Esophagus (tissue), 2 donors: Measurements from ENCODE around the gene PRKAB2. TPM values are rescaled to one million over a fixed set of nuclear protein-coding genes. Genes with fewer than 3 reads are reported as not detected.
"Not testable (repeated sequence)": the region's sequence is repeated elsewhere in the genome, so short reads cannot be mapped to it uniquely, and the experiment has no call there.

ENCODE experiments used
- H3K27ac ChIP-seq, 2 donors: one replicate each; pipeline ENCODE4 v1.5.1; 2013; ENCODE audit warnings: low read depth in 2 of 2, mild to moderate bottlenecking in 2 of 2, inconsistent platforms in 1 of 2, low read length in 1 of 2, moderate library complexity in 1 of 2
- H3K27me3 ChIP-seq, 2 donors: one replicate each; pipeline ENCODE4 v1.6.1; 2013; ENCODE audit warnings: low read length in 2 of 2, control low read depth in 1 of 2, mild to moderate bottlenecking in 1 of 2; ENCODE audit not compliant: insufficient read depth in 2 of 2, control insufficient read depth in 1 of 2
- H3K36me3 ChIP-seq, 2 donors: one replicate each; pipeline ENCODE4 v1.6.1; 2013; ENCODE audit warnings: low read length in 1 of 2; ENCODE audit not compliant: control insufficient read depth in 2 of 2, insufficient read depth in 2 of 2
- H3K4me1 ChIP-seq, 2 donors: one replicate each; pipeline ENCODE4 v1.6.1; 2013; ENCODE audit warnings: low read length in 1 of 2; ENCODE audit not compliant: control insufficient read depth in 2 of 2, insufficient read depth in 2 of 2
- H3K4me3 ChIP-seq, 2 donors: one replicate each; pipeline ENCODE4 v1.5.1; 2013; ENCODE audit warnings: low read length in 2 of 2, mild to moderate bottlenecking in 2 of 2, low read depth in 1 of 2, moderate library complexity in 1 of 2
- H3K9me3 ChIP-seq, 2 donors: one replicate each; pipeline ENCODE4 v1.6.1; 2013; ENCODE audit warnings: mild to moderate bottlenecking in 2 of 2, low read depth in 1 of 2, low read length in 1 of 2, moderate library complexity in 1 of 2; ENCODE audit not compliant: control insufficient read depth in 2 of 2, insufficient read depth in 1 of 2
- WGBS, 2 donors: extraction: QIAGEN DNeasy Blood & Tissue Kit; methylation state at CpG; one replicate each; pipeline ENCODE4 v1.1.7; 2013; 5-methylcytosine and 5-hydroxymethylcytosine counted together
- polyA plus RNA-seq, 2 donors: library from polyadenylated mRNA; stranded (reverse); fragments of 200-250 nt; gene quantifications; one replicate each; pipeline ENCODE4 v1.2.3, GENCODE V29; 2013
- donor health status: healthy with polysubstance abuse.
- donor health status: Bipolar disorder and iron deficiency.

Gene PRKAB2
- polyA plus RNA-seq, 2 donors = 4.0 to 4.3 TPM

DNA sequence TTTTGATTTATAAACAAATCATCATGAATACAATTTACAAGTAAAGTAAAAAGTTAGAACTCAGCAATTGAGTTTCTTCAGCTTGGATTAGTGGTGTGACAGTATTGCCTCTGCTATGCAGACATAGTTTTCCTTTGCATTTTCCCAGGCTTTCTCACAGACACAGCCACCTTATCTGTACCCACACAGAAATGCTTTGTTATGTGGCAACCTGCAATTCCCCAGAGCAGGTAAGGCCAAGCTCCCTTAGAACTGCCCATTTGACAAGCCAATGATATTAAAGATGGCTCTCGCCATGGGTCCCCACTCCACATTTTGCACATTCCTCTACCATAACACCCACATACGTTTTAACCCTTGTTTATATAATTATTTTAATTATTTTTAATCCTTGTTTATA, 38.7 kb upstream of the PRKAB2 start:
- Histone ChIP-seq H3K9me3 (no peaks in the 10 kb centered on the region), H3K27me3 (no peaks in the 10 kb centered on the region), H3K4me1 (no peaks in the 10 kb centered on the region), H3K4me3 (no peak overlapping the region), H3K36me3 (peaks cover 0 to 6% of the 10 kb centered on the region in 2 donors), H3K27ac (no peak overlapping the region)
- 64 to 74% methylated on average over 2 of the region's 2 CpGs for WGBS, 2 donors

DNA sequence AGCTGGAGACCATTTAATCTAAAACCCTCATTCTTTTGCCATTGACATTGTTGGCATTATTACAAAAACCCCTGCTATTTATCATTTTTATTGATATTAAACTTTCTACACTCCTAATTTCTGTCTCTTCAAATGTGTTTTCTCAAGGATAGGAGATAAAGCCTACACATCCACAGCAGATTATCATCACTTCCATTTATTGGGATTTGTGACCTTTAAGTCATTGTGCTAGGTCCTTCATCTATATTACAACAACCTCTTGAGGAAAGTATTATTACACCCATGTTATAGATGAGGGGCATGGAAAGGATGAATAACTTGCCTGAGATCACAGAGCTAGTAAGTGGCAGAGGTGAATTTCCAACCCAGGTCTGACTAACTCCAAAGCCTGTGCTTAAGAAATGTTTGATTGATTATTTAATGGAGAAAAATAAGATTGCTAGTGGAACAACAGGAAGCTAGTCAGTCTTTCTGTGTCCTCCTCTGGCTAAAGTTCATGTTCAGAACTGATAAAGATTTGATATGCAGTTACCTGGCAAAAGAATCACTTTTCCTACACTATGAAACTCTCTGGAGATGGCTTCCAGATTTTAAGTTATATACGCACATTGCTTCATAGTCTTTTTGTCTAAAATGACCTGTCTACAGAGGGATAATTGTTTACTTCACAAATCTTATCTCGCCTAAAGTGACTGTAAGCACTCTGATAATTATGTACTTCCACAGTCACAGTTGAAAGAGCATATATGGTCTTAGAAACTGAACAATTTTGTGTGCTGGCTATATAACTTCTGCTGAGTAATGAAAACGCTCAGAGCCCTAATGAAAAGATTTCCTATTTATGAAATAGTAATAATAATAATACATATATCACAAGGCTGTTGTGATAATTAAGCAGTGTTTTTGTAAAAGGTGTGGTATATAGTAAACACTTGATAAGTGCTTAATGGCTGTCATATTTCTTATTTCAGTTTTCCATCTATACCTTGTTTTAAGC, 37.9 kb upstream of the PRKAB2 start:
- H3K27ac ChIP-seq = no peak overlapping the region
- H3K4me1 ChIP-seq = no peaks in the 10 kb centered on the region
- H3K9me3 ChIP-seq = no peaks in the 10 kb centered on the region
- H3K4me3 ChIP-seq = no peak overlapping the region
- H3K36me3 ChIP-seq = peaks cover 0 to 6% of the 10 kb centered on the region in 2 donors
- H3K27me3 ChIP-seq = no peaks in the 10 kb centered on the region
- 74 to 91% methylated on average over 3 of the region's 3 CpGs for WGBS, 2 donors

DNA sequence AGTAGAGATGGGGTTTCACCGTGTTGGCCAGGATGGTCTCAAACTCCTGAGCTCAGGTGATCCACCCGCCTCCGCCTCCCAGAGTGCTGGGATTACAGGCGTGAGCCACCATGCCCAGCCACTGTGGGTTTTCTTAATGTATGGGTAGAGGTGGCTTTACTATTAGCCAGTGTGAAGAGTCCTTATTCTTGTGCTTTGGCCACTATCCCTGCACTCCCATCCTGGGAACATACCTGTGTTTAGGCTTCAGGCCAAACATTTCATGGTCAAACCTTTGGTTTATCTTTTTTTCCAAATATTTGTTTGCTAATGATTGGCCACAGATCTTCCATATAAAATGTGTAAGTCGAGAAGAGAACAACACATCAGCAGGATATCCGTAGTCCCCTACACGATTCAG, 36.3 kb upstream of the PRKAB2 start:
- peaks cover 0 to 6% of the 10 kb centered on the region in 2 donors for H3K36me3 ChIP-seq
- 86 to 96% methylated on average over 7 of the region's 7 CpGs for WGBS, 2 donors
- H3K27me3 ChIP-seq = no peaks in the 10 kb centered on the region
- no peak overlapping the region for H3K27ac ChIP-seq
- no peaks in the 10 kb centered on the region for H3K4me1 ChIP-seq
- H3K4me3 ChIP-seq = no peak overlapping the region
- no peaks in the 10 kb centered on the region for H3K9me3 ChIP-seq

DNA sequence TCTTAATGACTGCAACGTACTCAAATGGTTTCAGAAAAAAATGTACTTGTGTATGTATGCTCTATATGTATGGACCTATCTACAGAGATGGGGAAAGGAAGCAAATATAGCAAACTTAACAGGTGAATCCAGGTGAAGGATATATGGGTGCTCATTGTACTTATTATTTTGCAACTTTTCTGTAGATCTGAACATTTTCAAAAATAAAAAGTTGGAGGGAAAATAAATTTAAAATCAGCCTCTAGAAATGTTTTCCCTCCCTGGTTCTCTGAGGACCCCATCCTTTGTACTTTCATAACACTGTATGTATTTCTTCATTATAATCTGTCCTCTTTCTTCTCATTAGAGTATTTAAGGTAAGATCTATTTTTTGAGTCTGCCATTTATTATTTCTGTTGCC, 34.9 kb upstream of the PRKAB2 start:
- H3K27ac ChIP-seq = no peak overlapping the region
- H3K4me1 ChIP-seq = no peaks in the 10 kb centered on the region
- peaks cover 0 to 6% of the 10 kb centered on the region in 2 donors for H3K36me3 ChIP-seq
- 85 to 92% methylated on average over 1 of the region's 1 CpG for WGBS, 2 donors
- H3K27me3 ChIP-seq = no peaks in the 10 kb centered on the region
- H3K9me3 ChIP-seq = no peaks in the 10 kb centered on the region
- no peak overlapping the region for H3K4me3 ChIP-seq

DNA sequence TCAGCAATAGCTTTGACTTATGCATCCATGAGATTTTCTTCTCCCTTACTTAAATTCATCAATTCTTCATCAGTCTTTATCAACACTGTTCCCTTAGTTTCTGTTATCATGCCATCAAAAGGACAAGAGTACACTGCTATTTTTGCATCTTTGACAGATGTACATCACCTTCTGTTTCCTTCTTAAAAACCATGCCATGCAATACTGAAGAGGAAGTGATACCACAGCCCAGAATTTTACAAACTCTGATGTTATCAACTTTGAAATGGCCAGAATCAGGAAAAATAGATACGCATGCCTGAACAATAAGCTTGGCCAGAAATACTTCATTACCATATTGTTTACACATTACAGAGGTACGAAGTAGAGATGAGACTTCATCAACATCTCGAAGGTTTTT, 31.8 kb upstream of the PRKAB2 start:
- Histone ChIP-seq H3K27ac (no peak overlapping the region), H3K4me1 (no peaks in the 10 kb centered on the region)

GRCh38 chr1:147202576-147202975, 30.3 kb upstream of the PRKAB2 start:
- Histone ChIP-seq H3K4me1 (no peaks in the 10 kb centered on the region), H3K9me3 (no peaks in the 10 kb centered on the region), H3K27ac (no peak overlapping the region), H3K4me3 (no peak overlapping the region), H3K27me3 (no peaks in the 10 kb centered on the region), H3K36me3 (no peaks in the 10 kb centered on the region)
- 71 to 78% methylated on average over 2 of the region's 2 CpGs for WGBS, 2 donors

More for the DNA sequence above, 31.8 kb upstream of the PRKAB2 start:
- H3K4me3 ChIP-seq = no peak overlapping the region
- no peaks in the 10 kb centered on the region for H3K27me3 ChIP-seq
- H3K9me3 ChIP-seq = no peaks in the 10 kb centered on the region
- WGBS, 2 donors = 84 to 91% methylated on average over 3 of the region's 3 CpGs
- H3K36me3 ChIP-seq = no peaks in the 10 kb centered on the region

DNA sequence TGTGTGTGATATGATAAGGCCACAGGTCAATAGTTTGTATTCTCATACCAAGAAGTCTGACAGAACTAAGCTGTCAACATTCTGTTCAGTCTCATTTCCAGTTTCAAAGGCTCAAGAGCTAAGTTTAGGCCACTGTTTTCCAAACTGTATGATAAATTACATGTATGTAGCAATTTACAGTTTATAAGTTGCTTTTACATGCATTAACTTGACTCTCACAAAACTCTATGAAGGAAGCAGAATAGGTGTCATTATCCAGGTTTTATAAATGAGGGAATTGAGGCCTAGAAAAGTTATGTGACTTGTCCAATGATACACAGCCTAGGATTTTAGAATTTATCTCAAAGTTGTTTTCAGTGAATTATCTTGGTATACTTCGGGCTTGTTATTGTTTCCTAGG, 29.5 kb upstream of the PRKAB2 start:
- H3K27me3 ChIP-seq = no peaks in the 10 kb centered on the region
- WGBS, 2 donors = 93 to 99% methylated on average over 1 of the region's 1 CpG
- H3K36me3 ChIP-seq = no peaks in the 10 kb centered on the region
- no peaks in the 10 kb centered on the region for H3K9me3 ChIP-seq
- H3K27ac ChIP-seq = no peak overlapping the region
- no peaks in the 10 kb centered on the region for H3K4me1 ChIP-seq
- H3K4me3 ChIP-seq = no peak overlapping the region

GRCh38 chr1:147201276-147201675, 29.0 kb upstream of the PRKAB2 start:
- Histone ChIP-seq H3K9me3 (no peaks in the 10 kb centered on the region), H3K4me1 (no peaks in the 10 kb centered on the region), H3K36me3 (no peaks in the 10 kb centered on the region), H3K27ac (no peak overlapping the region), H3K27me3 (no peaks in the 10 kb centered on the region), H3K4me3 (no peak overlapping the region)
- 59 to 70% methylated on average over 4 of the region's 4 CpGs for WGBS, 2 donors

DNA sequence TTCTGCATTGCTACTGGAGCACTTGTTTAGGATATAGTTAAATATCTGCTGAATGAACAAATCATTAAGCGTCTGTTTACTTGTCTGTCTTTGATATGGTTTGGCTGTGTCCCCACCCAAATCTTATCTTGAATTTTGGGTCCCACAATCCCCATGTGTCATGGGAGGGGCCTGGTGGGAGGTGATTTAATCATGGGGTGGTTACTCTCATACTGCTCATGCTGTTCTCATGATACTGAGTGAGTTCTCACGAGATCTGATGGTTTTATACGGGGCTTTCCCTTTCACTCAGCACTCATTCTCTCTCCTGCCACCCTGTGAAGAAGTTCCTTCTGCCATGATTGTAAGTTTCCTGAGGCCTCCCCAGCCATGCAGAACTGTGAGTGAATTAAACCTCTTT, 25.1 kb upstream of the PRKAB2 start:
- 65 to 90% methylated on average over 3 of the region's 3 CpGs for WGBS, 2 donors
- not testable (repeated sequence) for H3K9me3 ChIP-seq, H3K27ac ChIP-seq, H3K27me3 ChIP-seq, H3K4me3 ChIP-seq, H3K36me3 ChIP-seq, H3K4me1 ChIP-seq

- Histone ChIP-seq H3K9me3 (no peaks in the 10 kb centered on the region), H3K27me3 (no peaks in the 10 kb centered on the region), H3K27ac (no peak overlapping the region), H3K4me3 (no peak overlapping the region), H3K4me1 (no peaks in the 10 kb centered on the region), H3K36me3 (peaks cover 0 to 2% of the 10 kb centered on the region in 2 donors)
- WGBS, 2 donors = 90 to 96% methylated on average over 2 of the region's 2 CpGs
Measured at GRCh38 chr1:147189514-147189913, 17.2 kb upstream of the PRKAB2 start.
